Mammary epithelial cell (primary cell): ENCODE results near the gene ACAA2.

Source experiments
- CTCF ChIP-seq, 2 donors: IDR thresholded peaks in 1 of 2; conservative IDR thresholded peaks in 1 of 2; 2 replicates each; pipeline ENCODE4 v1.5.1; 2011 to 2012; ENCODE audit warnings: inconsistent platforms in 2 of 2, low read length in 2 of 2, mild to moderate bottlenecking in 2 of 2, control low read depth in 1 of 2, low read depth in 1 of 2; ENCODE audit not compliant: insufficient read depth in 1 of 2; ENCODE audit errors: extremely low read depth in 1 of 2
- EZH2 ChIP-seq: IDR thresholded peaks from 2 replicates; pipeline ENCODE4 v1.6.1; 2012; ENCODE audit warnings: low read length, inconsistent platforms, borderline replicate concordance

DNA sequence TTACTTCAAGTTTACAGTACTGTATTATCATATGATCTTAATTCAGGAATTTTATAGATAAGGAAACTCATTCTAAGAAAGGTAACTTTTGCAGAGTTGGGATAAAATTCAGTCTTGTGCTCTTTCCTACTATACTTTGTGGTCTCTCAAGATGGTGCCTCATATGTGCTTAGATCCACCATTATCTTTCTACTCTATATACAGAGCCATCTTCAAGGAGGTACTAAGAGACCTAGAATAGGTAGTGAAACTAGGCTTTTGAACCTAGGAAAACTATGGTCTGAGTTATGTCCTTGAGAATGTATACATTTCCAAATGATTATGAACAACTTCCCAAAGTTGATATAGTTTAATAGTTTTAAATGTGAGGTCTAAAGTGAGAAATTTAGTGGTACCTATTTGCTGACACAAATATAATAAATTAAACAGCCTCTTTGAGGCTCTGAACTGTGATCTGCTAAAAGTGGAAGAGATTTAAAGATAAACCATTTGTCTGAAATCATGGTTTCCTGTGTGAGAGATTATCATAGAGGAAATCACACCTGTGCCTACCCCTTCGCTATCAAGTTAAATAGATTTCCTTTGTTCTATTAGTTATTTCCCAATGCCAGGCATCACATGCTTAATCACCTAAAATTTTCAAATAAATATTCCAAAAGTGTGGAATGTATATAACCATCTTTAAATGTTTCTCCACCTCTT lies 27.2 kb downstream of the ACAA2 start:
- TF ChIP-seq CTCF (conservative IDR thresholded peaks at IDR 0.05 in 1 of 2, IDR thresholded peaks at IDR 0.05 in 1 of 2; ENCODE audit: extremely low read depth in 1 of 2, insufficient read depth in 1 of 2, low read depth in 1 of 2, low read length in 2 of 2) (no peak), EZH2 (no peak)
